Measurements from ENCODE around the gene GNG4.

GRCh38 chr1:235649368-235650163 is at the start of gene GNG4:
- no peak for TF ChIP-seq CTCF (IDR thresholded peaks at IDR 0.05; ENCODE audit: extremely low read depth in 1 of 2, insufficient read depth in 1 of 2, low read depth in 1 of 2, low read length in 2 of 2)
- TF ChIP-seq MAX (IDR thresholded peaks at IDR 0.05; ENCODE audit: insufficient read depth, insufficient read length) = no peak

All from endothelial cell of umbilical vein (primary cell).